Liver (tissue), 9 donors: ENCODE data around the gene HBG2. TPM values are rescaled to one million over a fixed set of nuclear protein-coding genes. Genes with fewer than 3 reads are reported as not detected.

Experiments
- DNase-seq: peaks from one replicate; pipeline ENCODE4 v3.0.0-alpha.2; 2017; ENCODE audit warnings: low spot score
- H3K27ac ChIP-seq, 2 donors: one replicate each; pipeline ENCODE4 v1.7.0; 2013; ENCODE audit warnings: inconsistent platforms in 2 of 2, low read length in 2 of 2, control low read depth in 1 of 2, low read depth in 1 of 2, mild to moderate bottlenecking in 1 of 2
- H3K27me3 ChIP-seq, 4 donors: one replicate each; pipeline versions ENCODE4 v1.6.1 to v1.7.0; 2013; ENCODE audit warnings: low read length in 3 of 4, inconsistent platforms in 1 of 4, mild to moderate bottlenecking in 1 of 4, moderate library complexity in 1 of 4; ENCODE audit not compliant: control insufficient read depth in 4 of 4, insufficient read depth in 4 of 4
- H3K36me3 ChIP-seq, 4 donors: one replicate each; pipeline versions ENCODE4 v1.6.1 to v1.7.0; 2013; ENCODE audit warnings: low read length in 3 of 4, mild to moderate bottlenecking in 3 of 4, low read depth in 1 of 4, moderate library complexity in 1 of 4; ENCODE audit not compliant: control insufficient read depth in 4 of 4, insufficient read depth in 3 of 4
- H3K4me1 ChIP-seq, 4 donors: one replicate each; pipeline versions ENCODE4 v1.6.1 to v1.7.0; 2013; ENCODE audit warnings: low read length in 3 of 4, mild to moderate bottlenecking in 3 of 4, moderate library complexity in 1 of 4; ENCODE audit not compliant: control insufficient read depth in 4 of 4, insufficient read depth in 4 of 4
- H3K4me3 ChIP-seq, 3 donors: one replicate each; pipeline versions ENCODE4 v1.6.1 to v1.7.0; 2013; ENCODE audit warnings: low read length in 3 of 3, control low read depth in 1 of 3, low read depth in 1 of 3, mild to moderate bottlenecking in 1 of 3
- H3K9ac ChIP-seq, 2 donors: one replicate each; pipeline ENCODE4 v1.7.0; 2013; ENCODE audit warnings: low read length in 2 of 2, mild to moderate bottlenecking in 2 of 2, moderate library complexity in 2 of 2, control low read depth in 1 of 2, low read depth in 1 of 2
- H3K9me3 ChIP-seq, 4 donors: one replicate each; pipeline versions ENCODE4 v1.6.1 to v1.7.0; 2013; ENCODE audit warnings: low read length in 3 of 4; ENCODE audit not compliant: control insufficient read depth in 4 of 4
- EGR1 ChIP-seq, 2 donors: IDR thresholded peaks; 2 replicates each; pipeline ENCODE4 v1.6.1; 2016 to 2018; ENCODE audit warnings: antibody characterized with exemption in 2 of 2, low read depth in 2 of 2
- FOXA1 ChIP-seq: IDR thresholded peaks from 2 replicates; pipeline ENCODE4 v1.6.1; 2016; ENCODE audit warnings: antibody characterized with exemption
- FOXA2 ChIP-seq: IDR thresholded peaks from 2 replicates; pipeline ENCODE4 v1.6.1; 2016; ENCODE audit warnings: antibody characterized with exemption
- GABPA ChIP-seq, 2 donors: IDR thresholded peaks in 1 of 2; conservative IDR thresholded peaks in 1 of 2; 2 replicates each; pipeline ENCODE4 v1.6.1; 2016; ENCODE audit warnings: antibody characterized with exemption in 2 of 2, mild to moderate bottlenecking in 1 of 2, moderate library complexity in 1 of 2
- HNF4A ChIP-seq, 2 donors: conservative IDR thresholded peaks; 2 replicates each; pipeline ENCODE4 v1.6.1; 2016; ENCODE audit warnings: antibody characterized with exemption in 2 of 2, mild to moderate bottlenecking in 2 of 2
- HNF4G ChIP-seq: IDR thresholded peaks from 2 replicates; pipeline ENCODE4 v1.6.1; 2016; ENCODE audit warnings: antibody characterized with exemption
- JUND ChIP-seq, 2 donors: IDR thresholded peaks; 2 replicates each; pipeline ENCODE4 v1.6.1; 2016; ENCODE audit warnings: antibody characterized with exemption in 2 of 2
- MAX ChIP-seq: IDR thresholded peaks from 2 replicates; pipeline ENCODE4 v1.6.1; 2016; ENCODE audit warnings: antibody characterized with exemption
- NR2F2 ChIP-seq: IDR thresholded peaks from 2 replicates; pipeline ENCODE4 v1.6.1; 2016; ENCODE audit warnings: antibody characterized with exemption
- RAD21 ChIP-seq, 2 donors: IDR thresholded peaks; 2 replicates each; pipeline ENCODE4 v1.6.1; 2016; ENCODE audit warnings: antibody characterized with exemption in 2 of 2, mild to moderate bottlenecking in 2 of 2
- REST ChIP-seq: IDR thresholded peaks from 2 replicates; pipeline ENCODE4 v1.6.1; 2016; ENCODE audit warnings: antibody characterized with exemption, mild to moderate bottlenecking
- RXRA ChIP-seq, 2 donors: IDR thresholded peaks; 2 replicates each; pipeline ENCODE4 v1.6.1; 2017 to 2018; ENCODE audit warnings: antibody characterized with exemption in 2 of 2, mild to moderate bottlenecking in 1 of 2
- SP1 ChIP-seq: IDR thresholded peaks from 2 replicates; pipeline ENCODE4 v1.6.1; 2018; ENCODE audit warnings: antibody characterized with exemption, mild to moderate bottlenecking
- TAF1 ChIP-seq: conservative IDR thresholded peaks from 2 replicates; pipeline ENCODE4 v1.6.1; 2016; ENCODE audit warnings: antibody characterized with exemption, mild to moderate bottlenecking
- YY1 ChIP-seq: IDR thresholded peaks from 2 replicates; pipeline ENCODE4 v1.6.1; 2016; ENCODE audit warnings: antibody characterized with exemption, mild to moderate bottlenecking
- ZBTB33 ChIP-seq: IDR thresholded peaks from 2 replicates; pipeline ENCODE4 v1.6.1; 2016; ENCODE audit warnings: antibody characterized with exemption
- WGBS: extraction: QIAGEN DNeasy Blood & Tissue Kit; methylation state at CpG from one replicate; pipeline ENCODE4 v1.1.7; 2013; 5-methylcytosine and 5-hydroxymethylcytosine counted together
- polyA plus RNA-seq, 2 donors: library from polyadenylated mRNA; stranded (reverse) in 1 of 2; unstranded in 1 of 2; fragments of 200-250 nt in 1 of 2; fragments of >200 nt in 1 of 2; fragmentation: Nextera tagmentation in 1 of 2; extraction: Ambion mirVana in 1 of 2; gene quantifications; one replicate each; pipeline versions ENCODE4 v1.2.1 to v1.2.3, GENCODE V29; 2013 to 2015
- total RNA-seq, 2 donors: library from RNA; depleted of rRNA; stranded (reverse); fragments of >200 nt; gene quantifications; one replicate each; pipeline ENCODE4 v1.2.3, GENCODE V29; 2014
- TF ChIP-seq, protein P1 (sequence below): fragments of 150-350 bp; IDR thresholded peaks from 2 replicates; pipeline ENCODE4 v1.5.1; 2017; ENCODE audit warnings: improper control_type of control experiment, low read depth, low read length; ENCODE audit not compliant: missing input control
- TF ChIP-seq, protein P2 (sequence below): IDR thresholded peaks from 2 replicates; pipeline ENCODE4 v1.6.1; 2016; ENCODE audit warnings: antibody characterized with exemption
- donor health status: healthy.
- donor health status: healthy.
- donor health status: healthy.
- donor health status: healthy.
- donor health status: healthy.

HBG2 gene
- total and polyA plus RNA-seq, 4 donors, result 0.71 to 55,632 TPM; not detected in 2

DNA sequence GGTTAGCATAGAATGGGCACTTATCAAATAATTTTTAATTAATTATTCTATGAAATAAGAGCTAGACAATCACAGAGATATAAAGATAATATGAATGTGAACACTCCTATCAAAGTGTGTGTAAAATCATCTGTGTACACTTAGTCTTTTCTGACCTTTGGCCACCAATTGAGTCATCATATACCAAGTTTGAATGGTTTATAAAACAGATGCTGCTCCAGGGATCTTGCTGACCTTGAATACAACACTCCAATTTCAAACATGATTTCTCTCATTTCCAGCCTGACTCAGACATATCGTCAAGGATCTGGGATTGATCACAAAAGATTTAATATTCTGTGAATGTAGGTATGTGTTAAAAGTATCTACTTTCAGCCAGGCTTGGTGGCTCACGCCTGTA lies 51.2 kb downstream of the HBG2 start:
- no peak overlapping the region for H3K27ac ChIP-seq
- no peaks in the 10 kb centered on the region for H3K36me3 ChIP-seq
- DNase-seq, result no peak
- H3K4me1 ChIP-seq, result no peaks in the 10 kb centered on the region
- no peak overlapping the region for H3K9ac ChIP-seq
- no peak overlapping the region for H3K4me3 ChIP-seq
- TF ChIP-seq EGR1 (IDR thresholded peaks at IDR 0.05; ENCODE audit: low read depth in 2 of 2) (no peak), YY1 (no peak), REST (no peak), HNF4G (no peak), ZBTB33 (no peak), GABPA (IDR thresholded peaks at IDR 0.05 in 1 of 2, conservative IDR thresholded peaks at IDR 0.05 in 1 of 2) (no peak), RAD21 (IDR thresholded peaks at IDR 0.05) (no peak), MAX (no peak), RXRA (IDR thresholded peaks at IDR 0.05) (no peak), FOXA2 (no peak), SP1 (no peak), HNF4A (conservative IDR thresholded peaks at IDR 0.05) (no peak), JUND (IDR thresholded peaks at IDR 0.05) (no peak), FOXA1 (no peak), NR2F2 (no peak), TAF1 (no peak)
- TF ChIP-seq, protein P1, sequence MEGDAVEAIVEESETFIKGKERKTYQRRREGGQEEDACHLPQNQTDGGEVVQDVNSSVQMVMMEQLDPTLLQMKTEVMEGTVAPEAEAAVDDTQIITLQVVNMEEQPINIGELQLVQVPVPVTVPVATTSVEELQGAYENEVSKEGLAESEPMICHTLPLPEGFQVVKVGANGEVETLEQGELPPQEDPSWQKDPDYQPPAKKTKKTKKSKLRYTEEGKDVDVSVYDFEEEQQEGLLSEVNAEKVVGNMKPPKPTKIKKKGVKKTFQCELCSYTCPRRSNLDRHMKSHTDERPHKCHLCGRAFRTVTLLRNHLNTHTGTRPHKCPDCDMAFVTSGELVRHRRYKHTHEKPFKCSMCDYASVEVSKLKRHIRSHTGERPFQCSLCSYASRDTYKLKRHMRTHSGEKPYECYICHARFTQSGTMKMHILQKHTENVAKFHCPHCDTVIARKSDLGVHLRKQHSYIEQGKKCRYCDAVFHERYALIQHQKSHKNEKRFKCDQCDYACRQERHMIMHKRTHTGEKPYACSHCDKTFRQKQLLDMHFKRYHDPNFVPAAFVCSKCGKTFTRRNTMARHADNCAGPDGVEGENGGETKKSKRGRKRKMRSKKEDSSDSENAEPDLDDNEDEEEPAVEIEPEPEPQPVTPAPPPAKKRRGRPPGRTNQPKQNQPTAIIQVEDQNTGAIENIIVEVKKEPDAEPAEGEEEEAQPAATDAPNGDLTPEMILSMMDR, result no peak
- TF ChIP-seq, protein P2, sequence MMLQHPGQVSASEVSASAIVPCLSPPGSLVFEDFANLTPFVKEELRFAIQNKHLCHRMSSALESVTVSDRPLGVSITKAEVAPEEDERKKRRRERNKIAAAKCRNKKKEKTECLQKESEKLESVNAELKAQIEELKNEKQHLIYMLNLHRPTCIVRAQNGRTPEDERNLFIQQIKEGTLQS, result no peak
- H3K27me3 ChIP-seq, result peaks cover 0 to 9% (median 0%) of the 10 kb centered on the region in 4 donors
- H3K9me3 ChIP-seq, result no peaks in the 10 kb centered on the region
- 64% methylated on average over 2 of the region's 2 CpGs for WGBS

Other genes with a start within 250 kb of the HBG2 start
- not detected for gene OR52J3, start 208.3 kb downstream of the HBG2 start, total RNA-seq
- gene OR52J3, start 208.3 kb downstream of the HBG2 start, polyA plus RNA-seq, result not detected
- not detected for gene OR52E2, start 195.2 kb downstream of the HBG2 start, total RNA-seq
- not detected for gene OR52E2, start 195.2 kb downstream of the HBG2 start, polyA plus RNA-seq
- not detected for gene OR52E1, start 185.2 kb downstream of the HBG2 start, total RNA-seq
- not detected for gene OR52E1, start 185.2 kb downstream of the HBG2 start, polyA plus RNA-seq
- gene OR52A5, start 116.4 kb downstream of the HBG2 start, total RNA-seq, result not detected
- not detected for gene OR52A5, start 116.4 kb downstream of the HBG2 start, polyA plus RNA-seq
- gene OR52A1, start 100.0 kb downstream of the HBG2 start, total RNA-seq, result not detected
- not detected for gene OR52A1, start 100.0 kb downstream of the HBG2 start, polyA plus RNA-seq
- gene OR51V1, start 54.1 kb downstream of the HBG2 start, total RNA-seq, result not detected
- gene OR51V1, start 54.1 kb downstream of the HBG2 start, polyA plus RNA-seq, result not detected
- 1,000 to 10,000 TPM in 1 of 2 donors, 1 to 10 TPM in 1; 5.7 to 3,950 TPM for gene HBB, start 27.7 kb downstream of the HBG2 start, total RNA-seq
- 10 to 100 TPM; 13.6 to 86.8 TPM for gene HBB, start 27.7 kb downstream of the HBG2 start, polyA plus RNA-seq
- 1 to 10 TPM in 1 of 2 donors, not detected in 1; 6.0 TPM for gene HBD, start 20.3 kb downstream of the HBG2 start, total RNA-seq
- gene HBD, start 20.3 kb downstream of the HBG2 start, polyA plus RNA-seq, result under 1 TPM in 1 of 2 donors, not detected in 1; 0.72 TPM
- 10 to 100 TPM in 1 of 2 donors, not detected in 1; 75.1 TPM for gene HBG1, start 4.9 kb downstream of the HBG2 start, total RNA-seq
- gene HBG1, start 4.9 kb downstream of the HBG2 start, polyA plus RNA-seq, result not detected
- 10 to 100 TPM in 1 of 2 donors, not detected in 1; 82.7 TPM for gene HBE1, start 15.2 kb upstream of the HBG2 start, total RNA-seq
- not detected for gene HBE1, start 15.2 kb upstream of the HBG2 start, polyA plus RNA-seq
- not detected for gene OR51B4, start 47.2 kb upstream of the HBG2 start, total RNA-seq
- not detected for gene OR51B4, start 47.2 kb upstream of the HBG2 start, polyA plus RNA-seq
- gene OR51B2, start 69.5 kb upstream of the HBG2 start, total RNA-seq, result under 1 TPM; 0.17 to 0.37 TPM
- gene OR51B2, start 69.5 kb upstream of the HBG2 start, polyA plus RNA-seq, result not detected
- under 1 TPM; 0.17 to 0.23 TPM for gene OR51B5, start 88.7 kb upstream of the HBG2 start, total RNA-seq
- not detected for gene OR51B5, start 88.7 kb upstream of the HBG2 start, polyA plus RNA-seq
- not detected for gene OR51B6, start 96.7 kb upstream of the HBG2 start, total RNA-seq
- gene OR51B6, start 96.7 kb upstream of the HBG2 start, polyA plus RNA-seq, result not detected
- gene OR51M1, start 129.0 kb upstream of the HBG2 start, total RNA-seq, result not detected
- not detected for gene OR51M1, start 129.0 kb upstream of the HBG2 start, polyA plus RNA-seq
- gene OR51Q1, start 167.3 kb upstream of the HBG2 start, total RNA-seq, result not detected
- gene OR51Q1, start 167.3 kb upstream of the HBG2 start, polyA plus RNA-seq, result not detected
- under 1 TPM; 0.23 to 0.33 TPM for gene OR51I1, start 186.7 kb upstream of the HBG2 start, total RNA-seq
- not detected for gene OR51I1, start 186.7 kb upstream of the HBG2 start, polyA plus RNA-seq
- not detected for gene OR51I2, start 194.5 kb upstream of the HBG2 start, total RNA-seq
- not detected for gene OR51I2, start 194.5 kb upstream of the HBG2 start, polyA plus RNA-seq
- gene OR52D1, start 233.9 kb upstream of the HBG2 start, total RNA-seq, result not detected
- gene OR52D1, start 233.9 kb upstream of the HBG2 start, polyA plus RNA-seq, result not detected